ENCODE results near the gene LETM1.
"Not testable (repeated sequence)": the region's sequence is repeated elsewhere in the genome, so short reads cannot be mapped to it uniquely, and the experiment has no call there.

LETM1 gene

DNA sequence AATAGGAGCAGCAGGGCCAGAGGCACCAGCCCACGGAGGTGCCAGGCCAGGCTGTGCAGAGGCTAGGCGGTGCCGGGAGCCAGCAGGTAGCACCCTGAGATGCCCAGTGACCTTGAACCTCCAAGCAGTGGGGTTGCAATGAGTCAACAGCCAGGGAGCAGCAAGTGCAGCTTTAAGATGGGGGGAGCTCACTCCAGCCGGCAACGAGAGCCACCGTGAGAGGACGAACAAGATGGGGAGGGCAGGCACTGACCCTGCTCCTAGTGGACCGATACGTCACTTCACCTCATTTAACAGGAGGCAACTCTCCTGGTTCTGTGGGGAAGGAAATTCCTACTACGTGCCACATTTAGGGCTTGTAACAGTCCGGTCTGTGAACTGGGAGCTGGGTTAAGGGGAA lies 4.8 kb downstream of the LETM1 start:
- no peak for DNase-seq

- DNase-seq, result no peak
Observed at GRCh38 chr4:1850276-1850675, 5.7 kb downstream of the LETM1 start.

DNA sequence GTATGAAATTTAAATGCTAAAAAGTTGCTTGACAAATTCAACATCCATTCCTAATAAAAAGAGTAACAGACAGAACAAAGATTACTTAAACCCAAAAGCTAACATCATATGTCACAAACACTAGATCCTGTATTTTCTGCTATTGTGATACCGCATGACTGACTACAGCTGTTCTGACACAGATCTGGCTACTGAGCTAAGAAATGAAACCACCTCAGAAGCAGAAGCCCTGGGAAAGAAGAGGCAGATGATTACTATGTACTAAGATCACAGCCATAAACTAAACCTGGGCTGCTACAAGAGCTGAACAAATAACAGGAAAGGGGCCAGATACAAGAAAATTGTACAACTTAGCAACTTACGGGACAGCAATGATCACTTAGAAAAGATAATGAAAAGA lies 9.4 kb downstream of the LETM1 start:
- DNase-seq, result no peak

DNA sequence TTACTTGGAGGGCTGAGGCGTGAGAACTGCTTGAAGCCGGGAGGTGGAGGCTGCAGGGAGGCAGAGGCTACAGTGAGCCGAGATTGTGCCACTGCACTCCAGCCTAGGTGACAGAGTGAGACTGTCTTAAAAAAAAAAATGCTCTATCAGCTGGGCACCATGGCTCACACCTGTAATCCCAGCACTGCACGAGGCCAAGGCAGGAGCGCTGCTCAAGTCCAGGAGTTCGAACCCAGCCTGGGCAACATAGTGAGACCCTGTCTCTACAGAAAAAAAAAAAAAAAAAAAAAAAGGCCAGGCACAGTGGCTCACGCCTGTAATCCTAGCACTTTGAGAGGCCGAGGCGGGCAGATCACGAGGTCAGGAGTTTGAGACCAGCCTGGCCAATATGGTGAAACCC lies 11.3 kb downstream of the LETM1 start:
- not testable (repeated sequence) for DNase-seq

- no peak for DNase-seq
Observed at GRCh38 chr4:1843852-1844251, 12.1 kb downstream of the LETM1 start.

GRCh38 chr4:1842993-1843448 lies 12.9 kb downstream of the LETM1 start:
- no peak for DNase-seq

DNA sequence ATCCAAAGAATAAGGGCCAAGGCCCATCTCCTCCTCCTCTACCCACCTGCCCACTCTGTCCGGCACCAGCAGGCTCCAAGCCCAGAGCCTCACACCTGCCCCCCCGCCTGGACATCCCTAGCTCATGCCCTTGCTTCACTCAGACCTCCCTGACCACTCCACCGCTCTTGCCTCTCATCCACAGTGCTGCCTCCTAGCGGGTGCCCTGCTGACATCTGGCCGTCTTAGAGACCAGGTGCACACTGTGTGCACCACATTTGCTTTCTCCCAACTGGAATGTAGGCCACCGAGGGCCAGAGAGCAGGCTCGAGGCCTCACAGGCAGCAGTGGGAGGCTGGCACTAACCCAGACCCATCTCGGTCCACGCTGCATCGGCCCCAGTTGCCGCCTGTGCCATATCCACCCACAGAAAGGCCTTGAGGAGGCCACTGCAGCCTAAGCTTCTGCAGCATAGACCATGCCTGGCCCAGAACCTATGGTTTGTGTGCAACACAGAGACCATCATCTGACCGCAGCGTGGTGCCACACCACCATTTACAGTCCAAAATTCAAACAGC lies 13.5 kb downstream of the LETM1 start:
- DNase-seq, result no peak

DNA sequence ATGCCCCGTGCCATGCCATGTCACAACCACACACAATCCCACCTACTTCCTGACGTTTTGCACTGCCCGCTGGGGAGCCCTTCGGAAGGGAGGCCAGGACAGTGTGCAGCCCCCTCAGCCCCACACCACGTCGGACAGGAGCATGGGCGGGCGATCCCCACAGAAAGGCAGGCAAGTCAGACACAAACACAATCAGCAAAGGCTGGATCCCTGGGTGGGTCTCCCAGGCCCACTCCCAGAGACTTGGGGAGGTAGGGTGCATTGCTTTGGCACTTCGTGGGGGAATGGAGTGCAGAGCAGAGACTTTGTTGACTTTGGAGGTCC lies 14.1 kb downstream of the LETM1 start:
- no peak for DNase-seq

DNA sequence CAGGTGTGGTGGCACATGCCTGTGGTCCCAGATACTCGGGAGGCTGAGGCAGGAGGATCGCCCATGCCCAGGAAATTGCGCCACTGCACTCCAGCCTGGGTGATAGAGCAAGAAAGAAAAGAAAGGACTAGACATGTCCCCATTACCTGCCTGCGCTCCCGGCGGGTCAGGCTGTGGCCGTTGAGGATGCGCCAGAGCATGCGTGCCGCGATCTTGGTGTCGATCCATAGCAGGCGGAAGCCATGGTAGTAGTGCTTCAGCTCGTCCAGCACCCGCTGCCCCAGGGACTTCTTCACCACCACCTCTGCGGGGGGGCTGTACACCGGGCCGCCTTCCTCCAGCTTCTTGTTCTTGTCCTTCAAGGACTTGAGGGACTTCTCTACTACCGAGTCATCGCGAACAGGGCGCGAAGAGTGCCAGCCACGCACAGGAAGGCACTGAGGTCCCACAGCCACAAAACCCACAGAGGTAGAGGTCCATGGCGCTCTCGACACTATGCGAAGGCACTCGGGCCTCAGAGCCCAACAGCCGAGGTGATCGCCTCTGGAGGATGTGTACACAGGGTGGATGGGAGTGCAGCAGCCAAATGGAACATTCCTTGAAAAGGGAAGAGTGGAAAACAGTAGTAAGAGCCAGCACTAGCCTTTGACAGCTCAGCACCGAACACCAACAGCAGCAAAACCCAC lies 14.6 kb downstream of the LETM1 start:
- no peak for DNase-seq

- no peak for DNase-seq
Observed at GRCh38 chr4:1839282-1839681, 16.7 kb downstream of the LETM1 start.

DNA sequence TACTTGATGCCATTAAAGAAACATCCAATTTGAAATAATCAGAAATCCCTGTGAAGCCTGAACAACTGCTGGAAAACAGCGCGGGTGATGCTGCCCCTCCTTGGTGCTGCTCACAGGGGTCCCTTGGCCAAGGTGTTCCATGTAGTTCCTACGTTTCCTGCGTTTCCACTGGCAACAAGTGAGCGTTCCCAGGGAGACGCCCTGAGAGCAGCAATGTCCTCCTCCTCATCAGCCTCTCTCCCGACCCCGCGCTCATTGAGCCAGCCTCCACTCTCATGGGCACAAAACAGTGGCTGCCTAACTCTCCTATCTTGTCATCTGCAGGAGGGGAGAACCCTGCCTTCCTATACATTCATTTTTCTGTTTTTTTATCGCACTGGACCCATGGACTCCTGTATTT lies 18.9 kb downstream of the LETM1 start:
- no peak for DNase-seq

DNA sequence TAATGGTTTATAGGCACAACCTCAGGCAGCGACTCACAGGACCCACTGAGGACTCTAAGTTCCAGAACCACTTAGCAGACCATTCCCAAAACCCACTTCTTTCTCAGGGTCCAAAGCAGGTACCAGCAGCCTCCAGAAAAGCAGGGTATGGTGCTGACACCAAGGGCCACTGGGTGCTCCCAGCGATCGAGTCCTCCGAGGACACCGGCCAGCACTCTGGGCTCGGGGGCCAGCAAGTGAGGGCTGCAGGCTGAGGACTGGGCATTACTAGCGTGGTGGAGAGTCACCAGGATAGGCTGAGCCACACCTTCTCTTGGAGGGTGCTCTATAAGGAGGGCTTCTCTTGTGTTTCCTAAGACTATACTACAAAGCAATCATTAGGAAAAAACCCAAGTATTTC lies 19.3 kb downstream of the LETM1 start:
- no peak for DNase-seq

GRCh38 chr4:1835836-1836235 lies 20.1 kb downstream of the LETM1 start:
- not testable (repeated sequence) for DNase-seq

DNA sequence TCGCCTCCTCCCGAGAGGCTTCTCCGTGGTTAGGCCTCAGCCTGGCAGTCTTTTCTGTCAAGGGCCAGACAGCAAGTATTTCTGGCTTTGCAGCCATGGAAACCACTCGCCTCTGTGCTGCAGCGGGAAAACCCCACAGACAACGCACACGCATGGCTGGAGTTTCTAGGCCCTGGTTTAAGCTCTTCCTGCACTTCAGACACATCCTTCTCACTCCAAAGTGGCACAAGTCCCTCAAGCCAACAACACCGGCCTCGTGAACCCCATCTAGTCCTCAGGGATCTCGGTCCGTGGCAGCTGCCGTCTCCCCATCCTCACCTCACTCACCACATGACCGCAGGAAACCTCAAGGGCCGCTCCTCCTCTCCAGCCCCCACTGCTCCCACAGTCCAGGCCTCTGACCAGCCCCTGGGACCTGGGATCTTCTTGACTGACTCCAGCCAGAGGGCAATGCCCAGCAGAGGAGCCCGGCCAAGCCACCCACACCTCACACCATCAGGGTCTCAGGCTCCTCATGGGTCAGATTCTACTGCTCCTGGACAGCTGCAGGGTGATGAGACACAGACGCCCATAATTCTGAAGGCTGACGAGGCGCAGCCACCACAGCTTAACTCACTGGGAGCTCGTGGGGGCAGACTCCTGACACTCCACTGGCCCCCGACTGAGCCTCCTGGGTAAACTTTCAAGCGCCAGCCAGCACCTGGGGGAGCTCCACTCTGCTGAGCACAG lies 21.7 kb downstream of the LETM1 start:
- no peak for DNase-seq

GRCh38 chr4:1833307-1834046 lies 22.5 kb downstream of the LETM1 start:
- no peak for DNase-seq

GRCh38 chr4:1832690-1833089 lies 23.3 kb downstream of the LETM1 start:
- no peak for DNase-seq

- no peak for DNase-seq
Observed at GRCh38 chr4:1831331-1831730, 24.6 kb downstream of the LETM1 start.

- no peak for DNase-seq
Observed at GRCh38 chr4:1830642-1831228, 25.2 kb downstream of the LETM1 start.

DNA sequence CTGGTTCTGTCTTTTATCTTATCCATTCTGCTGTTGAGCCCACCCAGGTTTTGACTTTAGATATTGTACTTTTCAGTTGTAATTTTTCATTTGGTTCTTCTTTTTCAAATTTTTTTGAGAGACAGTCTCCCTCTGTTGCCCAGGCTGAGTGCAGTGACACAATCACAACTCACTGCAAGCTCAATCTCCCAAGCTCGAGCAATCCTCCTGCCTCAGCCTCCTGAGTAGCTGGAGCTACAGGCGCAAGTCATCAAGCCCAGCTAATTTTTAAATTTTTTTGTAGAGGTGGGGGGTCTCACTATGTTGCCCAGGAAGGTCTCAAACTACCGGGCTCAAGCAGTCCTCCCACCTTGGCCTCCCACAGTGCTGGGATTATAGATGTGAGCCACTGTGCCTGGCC lies 25.7 kb downstream of the LETM1 start:
- no peak for DNase-seq

- no peak for DNase-seq
Observed at GRCh38 chr4:1826531-1827350, 29.2 kb downstream of the LETM1 start.

DNA sequence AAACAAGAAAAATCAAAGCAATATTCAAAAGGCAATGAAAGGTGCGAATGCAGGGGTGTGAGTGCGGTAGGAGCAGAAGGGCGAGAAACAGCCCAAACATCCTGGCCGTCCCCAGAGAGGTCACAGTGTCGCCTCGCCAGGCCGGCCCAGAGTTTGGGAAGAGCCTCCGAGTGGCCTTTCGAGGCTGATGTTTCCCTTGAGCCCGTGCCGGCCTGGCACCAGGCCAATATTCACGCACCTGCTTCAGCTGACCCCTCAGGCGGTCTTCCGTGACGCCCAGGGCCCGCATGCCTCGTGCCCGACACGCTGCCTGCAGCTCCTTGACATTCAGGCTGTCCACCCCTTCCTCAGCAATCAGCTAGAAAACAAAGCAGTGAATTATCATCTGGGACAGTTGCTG lies 30.6 kb downstream of the LETM1 start:
- no peak for DNase-seq

DNA sequence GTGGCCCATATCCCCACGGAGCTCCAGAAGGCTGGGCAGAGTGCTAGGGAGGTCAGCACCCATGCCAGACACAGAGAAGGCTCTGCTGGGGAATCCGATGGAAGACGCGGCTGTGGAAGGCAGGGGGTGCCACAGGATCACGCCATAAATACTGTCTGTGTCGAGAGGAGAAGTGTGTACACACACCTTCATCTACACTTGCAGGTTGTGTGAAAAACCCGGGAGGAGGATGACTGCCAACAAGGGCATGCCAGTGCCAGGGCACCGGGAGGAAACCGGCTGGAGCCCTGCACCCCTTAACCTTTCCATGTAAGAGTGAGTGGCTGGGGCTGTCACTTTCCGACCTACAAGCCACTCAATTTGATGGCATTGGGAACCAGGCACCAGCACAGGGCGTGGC lies 31.2 kb downstream of the LETM1 start:
- no peak for DNase-seq

DNA sequence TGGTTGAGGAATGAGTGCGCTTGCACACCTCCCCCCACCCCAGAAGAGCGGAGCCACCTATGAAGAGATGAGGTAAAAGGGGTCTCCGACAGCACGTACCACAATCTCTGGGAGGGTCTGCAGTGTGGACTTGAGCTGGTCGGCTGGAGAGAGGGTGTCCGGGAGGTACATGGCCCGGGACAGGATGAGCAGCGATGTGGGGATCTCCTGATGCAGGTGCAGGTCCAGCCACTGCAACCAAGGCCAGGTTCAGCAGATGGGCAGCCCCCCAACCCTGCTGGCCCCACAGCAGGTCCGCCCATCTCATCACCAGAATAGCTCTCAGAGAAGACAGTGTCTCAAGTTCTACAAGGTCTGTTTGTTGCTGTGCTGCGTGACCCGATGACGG lies 32.4 kb downstream of the LETM1 start:
- DNase-seq, result no peak
